GM12878 (cell line): ENCODE data around the gene MTMR10. TPM values are rescaled to one million over a fixed set of nuclear protein-coding genes. Genes with fewer than 3 reads are reported as not detected.
A peak's percentile ranks its signal among the peaks of the same experiment; 100 is the strongest.

Experiments
- ATAC-seq: fragments of 200-7000 bp; cut with Tn5 transposase; 3 replicates; pipeline ENCODE4 v1.9.1; 2020; ENCODE audit warnings: mild to moderate bottlenecking, moderate library complexity
- BruUV-seq: library from RNA; stranded (reverse); fragments of 400-500 nt; replicated peaks from 2 replicates; lab custom pipeline; 2021; lab: Mats Ljungman, UMichigan
- CTCF ChIA-PET: fragments of 300-600 bp; sonication (Branson Sonifier 250); formaldehyde crosslinking; extraction: SDS; loops from one replicate; lab custom pipeline; 2021; ENCODE audit warnings: inconsistent platforms; lab: Yijun Ruan, JAX
- POLR2A ChIA-PET: fragments of 350-600 bp; formaldehyde crosslinking; extraction: SDS; loops from one replicate; lab custom pipeline; 2021; ENCODE audit warnings: inconsistent platforms; lab: Charles Lee
- RAD21 ChIA-PET: fragments of 300-600 bp; sonication (Branson Sonifier 250); formaldehyde crosslinking; loops from one replicate; lab custom pipeline; 2023; ENCODE audit warnings: antibody characterized with exemption; ENCODE audit not compliant: unreplicated experiment; lab: Charles Lee
- SMC1A ChIA-PET: fragments of 300-600 bp; sonication (Branson Sonifier 250); formaldehyde crosslinking; loops from one replicate; lab custom pipeline; 2023; ENCODE audit not compliant: unreplicated experiment, uncharacterized antibody; lab: Charles Lee
- DNase-seq: peaks from one replicate; pipeline ENCODE4 v3.0.0-alpha.2; 2011; ENCODE audit warnings: low read depth, low spot score
- FAIRE-seq: peaks from 3 replicates; lab custom pipeline; 2011; peaks lifted over from hg19 to GRCh38; lab: Jason Lieb, UNC
- H2AFZ ChIP-seq: 2 replicates; pipeline ENCODE4 v1.6.0; 2011; ENCODE audit warnings: low read depth, low read length, control low read depth; ENCODE audit not compliant: control insufficient read depth
- H3K27ac ChIP-seq: 2 replicates; pipeline ENCODE4 v1.5.1; 2011; ENCODE audit warnings: control low read depth; ENCODE audit not compliant: control insufficient read depth, insufficient read depth
- H3K27me3 ChIP-seq, 2 experiments: replicated peaks in 1 of 2; 2 replicates each; pipeline versions ENCODE4 v1.6.0 to v1.6.1; 2011; ENCODE audit warnings: low read length in 1 of 2; ENCODE audit not compliant: control insufficient read depth in 2 of 2, insufficient read depth in 2 of 2
- H3K36me3 ChIP-seq, 2 experiments: 2 replicates each; pipeline ENCODE4 v1.5.1; 2011; ENCODE audit warnings: low read length in 1 of 2; ENCODE audit not compliant: control insufficient read depth in 2 of 2, insufficient read depth in 2 of 2
- H3K4me1 ChIP-seq: 2 replicates; pipeline ENCODE4 v1.6.1; 2011; ENCODE audit warnings: mild to moderate bottlenecking, low read length, moderate library complexity, mixed read lengths; ENCODE audit not compliant: control insufficient read depth, insufficient read depth
- H3K4me2 ChIP-seq: 2 replicates; pipeline ENCODE4 v1.6.0; 2011; ENCODE audit warnings: control low read depth; ENCODE audit not compliant: control insufficient read depth, insufficient read depth
- H3K4me3 ChIP-seq: fragments of 200-600 bp; sonication (generic); 2 replicates; pipeline ENCODE4 v1.5.1; 2016
- H3K79me2 ChIP-seq: 2 replicates; pipeline ENCODE4 v1.6.0; 2011; ENCODE audit warnings: low read length; ENCODE audit not compliant: control insufficient read depth, insufficient read depth
- H3K9ac ChIP-seq: 2 replicates; pipeline ENCODE4 v1.8.0; 2011; ENCODE audit warnings: low read length, control low read depth, mixed read lengths; ENCODE audit not compliant: control insufficient read depth, insufficient read depth
- H3K9me3 ChIP-seq: replicated peaks from 3 replicates; pipeline ENCODE4 v1.5.1; 2011; ENCODE audit warnings: mild to moderate bottlenecking, low read length; ENCODE audit not compliant: control insufficient read depth, insufficient read depth
- H4K20me1 ChIP-seq: 2 replicates; pipeline ENCODE4 v1.6.0; 2011; ENCODE audit not compliant: control insufficient read depth, insufficient read depth
- RAD51 ChIP-seq: fragments of 450-650 bp; IDR thresholded peaks from 2 replicates; pipeline ENCODE4 v1.6.1; 2016; ENCODE audit warnings: moderate library complexity, mild to moderate bottlenecking, inconsistent platforms
- YBX1 ChIP-seq: fragments of 450-650 bp; IDR thresholded peaks from 2 replicates; pipeline ENCODE4 v1.6.1; 2016; ENCODE audit warnings: antibody characterized with exemption
- ZBTB40 ChIP-seq: fragments of 450-650 bp; IDR thresholded peaks from 2 replicates; pipeline ENCODE4 v1.6.1; 2016; ENCODE audit warnings: mild to moderate bottlenecking, moderate library complexity, borderline replicate concordance
- ZNF592 ChIP-seq: fragments of 450-650 bp; IDR thresholded peaks from 2 replicates; pipeline ENCODE4 v1.6.1; 2017; ENCODE audit warnings: mild to moderate bottlenecking, moderate library complexity
- WGBS: methylation state at CpG from one replicate; pipeline ENCODE4 v1.1.6; 2016; ENCODE audit warnings: low lambda C conversion rate; ENCODE audit not compliant: insufficient replicate concordance, insufficient coverage; ENCODE audit errors: missing lambda C conversion rate; 5-methylcytosine and 5-hydroxymethylcytosine counted together
- in situ Hi-C: fragments of 300-500 bp; cut with MboI; formaldehyde crosslinking; loops from 9 replicates; pipeline ENCODE4 v1.14.3; 2018; ENCODE audit warnings: mixed read lengths
- intact Hi-C: fragments of 100-400 bp; cut with micrococcal nuclease; formaldehyde crosslinking; loops from one replicate; pipeline ENCODE4 v1.14.2; 2022; ENCODE audit not compliant: unreplicated experiment
- polyA plus RNA-seq, 11 experiments: library from polyadenylated mRNA; depleted of rRNA in 4 of 11; unstranded in 6 of 11; stranded (reverse) in 5 of 11; fragments of >200 nt; fragmentation: Nextera tagmentation in 4 of 11; fragmentation: Illumina TruSeq in 1 of 11; extraction: Ambion mirVana in 4 of 11; extraction: Trizol in 1 of 11; gene quantifications; 1 replicate in 1 of 11; 2 replicates in 10 of 11; pipeline versions ENCODE4 v1.2.1 to v1.2.3, GENCODE V29; 2011 to 2016; ENCODE audit warnings: inconsistent platforms in 2 of 11, missing spikeins in 2 of 11, low read depth in 1 of 11
- total RNA-seq, 4 experiments: library from RNA; depleted of rRNA in 3 of 4; stranded (reverse); fragments of >200 nt in 3 of 4; fragmentation: Illumina TruSeq in 1 of 4; extraction: Trizol in 1 of 4; gene quantifications; 2 replicates each; pipeline versions ENCODE4 v1.2.1 to v1.2.3, GENCODE V29; 2013 to 2021

Gene MTMR10
- total and polyA plus RNA-seq, 10 of the 15 experiments (the other 5 are each of a cell fraction or from before 2014, with no cell fraction given): 1.9 to 13.6 (median 8.9) TPM

GRCh38 chr15:30901889-30902288 is 89.5 kb downstream of the MTMR10 start:
- Histone ChIP-seq H3K79me2 (no peaks in the 10 kb centered on the region), H2AFZ (no peak overlapping the region), H3K9me3 (no peaks in the 10 kb centered on the region), H3K27ac (no peak overlapping the region), H3K4me1 (no peaks in the 10 kb centered on the region), H3K4me3 (no peak overlapping the region), H3K36me3 (no peaks in the 10 kb centered on the region), H4K20me1 (no peaks in the 10 kb centered on the region), H3K4me2 (no peak overlapping the region), H3K27me3 (no peaks in the 10 kb centered on the region), H3K9ac (no peak overlapping the region)
- ATAC-seq (no peak), DNase-seq (no peak), FAIRE-seq (no peak)
- ChIA-PET RAD21 (interaction anchor here (1.0 kb wide), 1 partner anchor 90 kb away, joined by 3 read pairs; the partner anchor contains the start of gene MTMR10), SMC1A (no interaction called here), CTCF (no interaction called here), POLR2A (no interaction called here)
- peak; percentile 72 for TF ChIP-seq ZBTB40
- TF ChIP-seq ZNF592: no peak
- TF ChIP-seq YBX1: no peak
- no peak for TF ChIP-seq RAD51
- 100% methylated on average over 1 of the region's 1 CpG for WGBS
- in situ Hi-C loops (no loop called here), intact Hi-C loops (loop anchor here (5.0 to 10.0 kb wide), 3 partner anchors 90 to 423 kb away; partner anchors contain the start of genes KLF13 and MTMR10)
- no TSS peak for BruUV-seq
